ENCODE data around the gene MRPS31.

GRCh38 chr13:40819797-40820315 lies 48.9 kb upstream of the MRPS31 start:
- TF ChIP-seq CTCF (optimal IDR thresholded peaks at IDR 0.05 in 1 of 3, IDR thresholded peaks at IDR 0.05 in 1 of 3, conservative IDR thresholded peaks at IDR 0.05 in 1 of 3; ENCODE audit: extremely low read depth in 1 of 3, insufficient read depth in 2 of 3, low read length in 3 of 3) (no peak), EZH2 (IDR thresholded peaks at IDR 0.05; ENCODE audit: low read length) (no peak)

All from keratinocyte (primary cell).